HG02884 (cell line): ENCODE measurements around the gene GDPD5.

ENCODE experiments used
- ATAC-seq: cut with Tn5 transposase; IDR thresholded peaks from one replicate; pipeline ENCODE4 v1.9.1; 2021; ENCODE audit warnings: mild to moderate bottlenecking, moderate library complexity; ENCODE audit not compliant: unreplicated experiment

Gene GDPD5

DNA sequence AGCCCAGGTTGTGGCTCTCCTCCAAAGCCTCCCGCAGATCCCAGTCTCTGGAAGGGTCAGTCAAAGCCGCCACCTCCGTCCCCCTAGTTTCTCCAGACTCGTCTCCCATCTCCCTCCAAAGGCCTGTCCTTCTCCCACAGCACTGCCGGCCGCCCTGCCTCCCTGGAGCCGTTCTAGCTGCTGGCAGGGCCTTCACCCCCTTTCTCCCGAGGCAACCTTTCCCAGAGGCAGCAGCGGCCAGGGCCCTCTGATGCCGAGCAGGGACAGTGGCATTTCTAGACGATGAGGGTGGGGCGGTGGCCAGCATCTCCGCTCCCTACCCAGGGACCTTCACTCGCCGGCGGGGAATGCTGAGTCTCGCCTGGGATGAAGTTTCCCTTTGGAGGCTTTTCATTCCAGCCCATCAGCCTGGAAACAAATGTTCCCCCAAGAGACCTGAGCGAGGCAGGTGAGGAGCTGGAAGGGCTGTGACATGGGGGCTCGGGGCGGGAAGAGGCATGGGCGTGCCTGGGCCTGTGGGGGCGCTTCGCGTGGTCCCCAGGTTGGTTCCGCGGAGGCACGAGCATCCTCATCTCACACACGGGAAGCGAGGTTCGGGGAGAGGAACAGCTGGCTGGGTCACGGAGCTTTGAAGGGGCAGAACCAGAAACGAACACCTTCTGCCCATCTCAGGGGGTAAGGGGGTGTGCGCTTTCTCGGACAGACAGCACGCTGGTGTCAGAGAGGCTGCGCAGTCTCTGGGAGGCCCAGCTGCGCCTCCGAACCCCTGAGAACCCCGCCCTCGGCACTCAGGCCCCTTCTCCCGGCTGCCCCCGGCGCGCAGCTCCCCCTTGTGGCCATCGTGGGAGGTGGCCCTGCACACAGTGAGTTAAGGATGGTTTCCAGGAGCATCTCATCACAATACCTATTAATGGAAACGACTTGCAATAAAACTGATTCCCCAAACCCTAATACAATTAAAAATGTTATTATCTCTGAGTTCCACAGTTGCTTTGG, 74.6 kb downstream of the GDPD5 start:
- ATAC-seq, result no peak

DNA sequence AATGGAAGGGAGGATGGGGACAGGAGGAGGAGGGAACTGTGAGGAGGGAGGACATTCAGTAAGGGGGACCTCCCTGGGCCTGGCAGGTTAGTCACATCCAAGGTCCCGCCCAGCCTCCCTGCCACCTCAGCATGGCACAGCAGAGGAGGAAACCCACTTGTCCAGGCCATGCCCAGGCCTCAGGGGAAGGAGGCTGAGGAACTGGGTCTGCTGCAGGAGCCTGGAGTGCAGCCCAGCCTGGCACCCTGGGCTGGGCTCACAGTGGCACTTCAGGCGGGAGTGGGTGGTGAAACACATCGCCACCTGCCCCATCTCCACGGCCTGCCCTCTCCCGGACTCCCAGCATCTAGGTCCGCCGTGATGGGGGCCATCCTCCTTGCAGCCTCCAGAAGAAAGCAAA, 75.5 kb downstream of the GDPD5 start:
- no peak for ATAC-seq

DNA sequence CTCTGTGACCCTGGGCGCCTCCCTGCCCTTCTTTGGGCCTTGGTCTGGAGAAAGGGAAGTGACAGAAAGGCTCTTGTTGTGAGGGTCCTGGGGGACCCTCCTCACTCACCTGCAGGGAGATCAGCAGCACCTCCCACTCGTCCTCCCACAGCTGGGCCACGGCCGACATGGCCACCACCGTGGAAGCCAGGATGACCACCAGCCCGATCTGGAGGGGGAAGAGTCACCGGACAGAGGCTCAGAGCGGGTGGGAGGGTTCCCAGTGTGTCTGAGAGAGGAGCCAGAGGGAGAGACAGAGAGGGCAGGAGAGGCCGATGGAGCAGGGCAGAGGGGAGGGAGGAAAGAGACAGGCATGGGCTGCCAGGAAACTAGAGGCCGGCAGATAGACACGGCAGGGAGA, 76.0 kb downstream of the GDPD5 start:
- no peak for ATAC-seq

DNA sequence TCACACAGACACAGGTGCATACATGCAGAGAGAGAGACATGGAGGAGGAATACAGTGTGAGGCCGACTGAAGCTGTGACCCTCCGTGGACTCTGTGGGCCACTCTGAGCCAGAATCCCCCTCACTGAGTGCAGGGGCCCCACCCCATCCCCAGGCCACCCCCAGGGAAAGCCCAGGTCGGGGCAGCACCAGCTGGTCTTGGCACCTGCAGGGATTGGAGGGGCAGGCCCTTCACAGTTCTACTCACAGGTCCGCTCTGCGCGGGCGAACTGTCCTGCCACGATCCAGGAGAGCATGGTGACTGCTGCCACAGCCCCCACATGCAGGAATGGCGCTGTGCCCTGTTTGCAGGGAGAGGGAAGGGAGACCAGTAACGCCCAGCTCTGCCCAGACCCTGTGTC, 76.5 kb downstream of the GDPD5 start:
- ATAC-seq, result no peak

DNA sequence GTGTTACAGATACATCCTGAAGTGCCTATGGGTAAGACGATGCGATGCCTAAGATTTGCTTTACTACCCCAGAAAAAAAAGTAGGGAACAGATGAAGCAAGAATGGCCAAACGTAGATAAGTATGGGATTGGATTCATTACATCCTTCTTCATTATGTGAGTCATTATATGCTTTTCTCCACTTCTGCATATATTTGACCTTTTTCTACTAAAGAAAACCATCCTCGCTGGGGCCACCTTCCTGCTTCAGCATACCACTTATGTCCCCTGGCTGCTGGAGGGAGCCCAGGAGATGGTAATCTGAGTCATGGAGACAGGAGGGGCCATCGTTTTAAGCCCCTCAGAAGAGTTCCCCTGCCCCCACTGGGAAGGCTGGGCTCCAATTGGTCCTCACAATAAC, 78.3 kb downstream of the GDPD5 start:
- no peak for ATAC-seq

DNA sequence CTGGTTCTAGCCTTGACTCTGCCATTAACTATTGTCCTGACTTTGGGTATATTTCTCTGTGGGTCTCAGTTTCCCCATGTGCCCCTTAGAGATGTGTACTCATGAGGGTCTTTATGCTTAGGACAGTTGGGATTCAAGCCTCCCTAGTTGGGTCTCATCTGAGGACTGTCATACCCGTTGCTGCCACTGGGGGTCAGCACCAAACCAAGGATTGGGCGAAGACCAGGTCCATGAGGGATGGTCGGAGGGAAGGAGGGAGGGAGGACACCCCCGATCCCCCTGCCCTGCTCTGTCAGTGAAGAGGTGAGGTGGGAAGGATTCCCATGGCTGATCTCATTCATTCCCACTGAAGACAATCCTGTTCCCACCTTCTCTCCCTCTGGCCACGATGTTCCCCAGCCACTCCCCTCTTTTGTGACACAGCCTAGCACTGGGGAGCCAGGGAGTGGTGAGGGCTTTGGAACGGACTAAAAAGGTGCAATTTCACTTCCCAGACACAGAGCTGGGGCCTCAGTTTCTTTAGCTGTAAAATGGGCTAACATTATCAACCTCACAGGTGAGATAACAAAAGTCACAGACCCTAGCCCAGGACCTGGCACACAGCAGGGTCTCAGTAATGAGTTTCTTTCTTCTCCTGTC, 80.3 kb downstream of the GDPD5 start:
- no peak for ATAC-seq

DNA sequence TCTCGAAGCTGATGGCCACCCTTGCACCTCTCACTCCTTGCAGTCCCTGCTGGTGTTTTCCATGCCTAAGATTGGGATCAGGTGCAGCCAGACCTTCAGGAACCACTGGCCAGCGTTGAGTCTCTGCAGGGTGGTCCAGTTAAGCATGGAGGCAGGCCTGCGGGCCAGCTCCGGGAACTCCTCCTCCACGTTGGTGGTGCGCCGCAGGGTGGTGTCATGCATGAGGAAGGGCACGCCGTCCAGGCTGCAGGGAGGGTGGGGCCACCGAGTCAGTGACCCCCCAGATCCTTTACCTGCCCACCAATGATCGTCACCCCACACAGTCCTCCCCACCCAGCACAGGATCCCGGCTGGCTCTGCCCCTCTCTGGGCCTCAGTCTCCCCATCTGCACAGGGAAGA, 82.7 kb downstream of the GDPD5 start:
- ATAC-seq, result no peak

DNA sequence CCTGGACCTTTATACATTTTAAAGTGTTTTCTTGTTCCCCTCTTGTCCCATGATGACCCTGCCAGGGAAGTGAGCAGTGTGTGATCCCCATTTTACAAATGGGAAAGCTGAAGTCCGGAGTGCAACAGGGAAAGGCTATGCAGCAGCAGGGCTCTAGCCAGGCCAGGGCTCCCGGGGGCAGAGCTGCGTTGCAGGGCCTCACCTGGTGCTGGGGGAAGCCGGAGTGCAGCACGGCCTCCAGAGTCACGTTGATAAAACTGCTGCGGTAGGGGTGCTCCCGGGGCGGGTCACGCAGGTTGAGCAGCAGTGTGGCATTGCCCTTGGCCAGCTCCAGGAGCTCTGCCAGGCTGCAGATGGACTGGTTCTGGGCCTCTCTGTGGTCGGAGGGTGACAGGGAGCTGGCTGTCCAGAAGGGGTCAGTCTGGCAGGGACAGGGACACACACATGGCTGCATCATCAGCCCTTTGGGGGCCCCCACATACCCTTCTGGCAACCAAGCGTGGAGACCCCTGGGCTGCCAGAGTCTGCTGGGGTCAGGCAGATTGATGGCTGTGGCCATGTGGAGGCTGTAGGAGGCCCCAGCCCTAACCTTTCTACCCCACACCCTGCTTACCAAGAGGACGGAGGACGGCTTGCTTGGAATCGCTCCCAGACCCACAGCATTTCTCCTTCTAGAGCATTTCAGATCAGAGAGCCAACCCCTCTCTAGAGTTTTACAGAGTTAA, 83.4 kb downstream of the GDPD5 start:
- ATAC-seq, result no peak

DNA sequence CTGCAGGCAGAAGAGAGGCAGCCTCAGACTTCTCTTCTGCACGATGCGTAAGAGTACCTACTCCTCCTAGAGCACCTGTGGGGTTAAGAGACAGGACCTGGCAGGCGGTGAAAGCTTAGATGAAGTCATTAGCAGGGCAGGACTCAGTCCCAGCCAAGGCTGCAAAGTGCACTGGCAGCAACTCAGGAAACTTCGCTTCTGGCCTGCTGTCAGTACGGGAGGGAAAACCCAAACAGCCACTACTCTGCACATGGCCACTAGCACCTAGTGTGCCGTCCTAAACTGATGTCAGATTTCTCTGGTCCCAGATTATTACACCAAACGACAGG, 84.0 kb downstream of the GDPD5 start:
- no peak for ATAC-seq

DNA sequence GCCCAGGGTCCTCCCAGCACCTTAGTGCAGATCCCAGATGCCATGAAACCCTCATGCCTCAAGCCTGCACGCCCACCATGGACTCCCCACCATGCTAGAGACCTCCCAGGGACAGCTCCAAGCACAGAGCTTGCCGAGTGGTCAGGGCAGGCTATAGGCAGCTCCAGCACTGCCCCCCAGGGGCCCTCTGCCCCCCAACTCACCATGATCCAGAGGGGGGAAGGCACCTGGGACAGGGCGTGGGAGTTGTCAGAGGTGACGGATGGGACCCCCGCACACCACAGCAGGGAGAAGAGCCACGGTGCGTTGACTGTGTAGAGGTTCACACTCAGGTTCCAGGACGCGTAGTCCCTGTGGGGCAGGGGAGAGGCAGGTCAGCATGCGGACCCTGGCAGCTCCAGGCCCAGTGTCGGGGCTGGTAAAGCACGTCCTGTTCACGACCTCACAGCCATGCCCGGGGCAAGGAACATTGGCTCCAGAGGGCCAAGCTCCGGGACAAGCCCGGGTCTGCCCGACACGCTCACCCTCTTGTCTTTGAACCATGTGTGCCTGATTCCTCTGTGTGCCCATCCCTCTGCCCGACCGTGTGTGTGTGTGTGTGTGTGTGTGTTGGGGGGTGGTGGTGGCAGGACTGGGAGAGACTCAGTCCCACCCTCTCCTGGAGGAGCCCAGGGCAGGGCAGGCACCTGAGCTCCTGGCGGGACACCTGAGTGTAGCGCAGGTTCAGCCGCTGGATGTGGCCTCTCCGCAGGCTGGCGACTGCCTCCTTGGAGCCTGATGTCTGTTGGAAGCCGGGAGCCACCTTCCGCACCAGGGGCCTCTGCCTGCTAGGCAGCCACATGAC, 84.6 kb downstream of the GDPD5 start:
- no peak for ATAC-seq

DNA sequence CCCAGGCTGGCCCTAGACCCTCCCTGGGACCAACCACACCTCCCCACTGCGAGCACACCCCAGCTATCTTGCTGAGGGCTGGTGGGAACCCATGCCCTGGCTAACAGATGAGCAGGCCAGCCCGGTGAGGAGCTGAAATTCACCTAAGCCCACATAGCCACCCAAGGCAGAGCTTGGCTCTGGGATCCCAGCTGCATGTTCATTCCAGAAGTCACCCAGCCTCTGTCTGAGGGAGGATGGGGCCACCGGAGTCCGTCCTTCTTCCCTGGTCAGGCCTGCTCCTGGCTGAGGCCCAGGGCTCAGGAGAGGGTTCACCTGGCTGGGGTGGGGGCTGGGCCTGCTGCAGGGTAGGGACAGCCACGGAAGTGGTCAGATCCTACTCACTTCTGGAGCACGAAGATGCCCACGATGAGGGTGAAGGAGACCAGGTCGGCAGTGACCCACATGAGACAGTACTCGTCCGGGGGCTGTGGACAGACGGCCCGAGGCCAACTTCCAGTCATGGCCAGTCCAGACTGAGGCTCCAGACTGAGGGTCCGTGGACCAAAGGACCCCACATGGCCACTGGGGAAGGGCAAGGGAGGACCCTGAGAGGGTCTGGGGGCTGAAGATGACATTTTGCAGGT, 86.1 kb downstream of the GDPD5 start:
- ATAC-seq, result no peak

DNA sequence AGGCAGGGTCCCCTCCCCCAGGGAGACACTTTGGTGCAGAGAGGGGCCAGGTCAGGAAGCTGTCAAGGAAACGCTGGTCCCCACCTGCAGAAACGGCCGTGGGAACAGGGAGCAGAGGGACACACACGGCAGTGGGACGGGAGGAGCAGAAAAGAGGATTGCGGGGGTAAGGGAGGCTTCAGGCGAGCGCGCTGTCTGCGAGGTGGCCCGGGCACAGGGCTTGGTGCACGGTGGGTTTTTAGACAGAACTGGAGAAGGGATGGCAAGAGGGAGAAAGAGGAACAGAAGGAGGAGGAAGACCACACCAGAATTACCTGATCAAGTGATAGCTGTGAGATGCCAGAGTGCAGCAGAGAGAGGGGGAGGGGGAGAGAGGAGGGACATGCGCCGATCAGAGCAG, 86.7 kb downstream of the GDPD5 start:
- ATAC-seq, result no peak

DNA sequence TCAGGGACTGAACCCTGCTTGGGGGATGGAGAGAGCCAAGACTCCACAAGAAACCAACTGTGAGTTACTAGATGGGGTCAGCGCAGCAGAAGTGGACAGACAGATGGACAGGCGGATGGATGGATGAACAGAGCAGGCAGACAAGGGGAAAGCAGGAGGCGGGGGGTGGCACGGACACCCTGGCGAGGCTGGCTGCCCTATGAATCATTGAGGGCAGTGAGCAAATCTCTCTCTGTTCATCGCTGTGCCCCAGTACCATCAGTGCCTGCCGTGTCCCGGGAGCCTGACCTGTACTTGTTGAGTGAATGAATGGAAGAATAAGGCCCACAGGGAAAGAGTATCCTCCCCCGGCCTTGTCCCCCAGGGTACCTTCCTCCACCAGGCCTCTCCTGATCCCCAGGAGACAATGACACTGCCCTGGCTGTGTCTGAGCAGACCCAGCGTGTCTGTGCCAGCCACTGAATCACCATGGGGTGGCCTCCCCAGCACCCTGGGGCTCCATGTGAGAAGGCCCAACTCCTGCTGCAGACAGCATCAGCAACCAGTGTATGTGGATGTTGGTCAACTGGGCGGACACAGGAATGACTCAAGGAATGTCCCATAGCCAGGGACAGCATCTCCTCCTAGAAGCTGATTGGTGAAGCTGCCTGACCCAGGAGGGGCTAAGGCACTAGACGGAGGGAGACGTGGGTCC, 87.6 kb downstream of the GDPD5 start:
- no peak for ATAC-seq

DNA sequence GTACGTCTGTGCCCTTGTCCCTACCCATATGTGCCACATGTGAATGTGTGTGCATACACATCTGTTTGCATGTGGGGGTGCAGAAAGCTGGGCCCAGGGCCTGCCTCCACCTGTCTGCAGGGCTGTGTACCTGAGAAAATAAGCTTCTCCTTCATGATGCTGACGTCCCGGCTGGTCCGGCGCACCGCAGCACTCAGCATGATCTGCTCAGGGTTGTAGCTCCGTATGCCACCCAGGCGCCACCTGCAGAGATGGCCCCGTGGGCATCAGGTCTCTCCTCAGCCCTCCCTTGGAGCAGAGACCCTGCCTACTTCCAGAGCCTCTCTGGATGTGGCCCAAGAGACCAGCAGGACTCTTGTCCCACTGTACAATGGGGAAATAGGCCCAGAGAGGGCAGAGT, 88.9 kb downstream of the GDPD5 start:
- ATAC-seq, result no peak

DNA sequence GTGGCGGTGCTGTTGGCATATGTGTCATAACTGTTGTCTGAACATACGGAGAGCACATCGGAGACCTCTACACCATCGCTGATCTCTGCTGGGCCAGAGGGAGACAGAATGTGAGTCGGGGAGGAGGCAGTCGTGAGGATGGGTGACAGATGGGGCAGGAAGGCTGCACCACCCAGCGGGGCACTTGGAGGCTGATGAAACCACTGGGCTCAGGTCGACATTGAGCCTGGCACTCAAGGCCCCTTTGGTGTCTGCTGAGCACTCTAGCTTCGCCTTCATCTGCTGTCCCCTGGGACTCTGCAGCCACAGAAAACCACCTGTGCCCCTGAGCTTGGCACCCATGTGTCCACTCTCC, 90.2 kb downstream of the GDPD5 start:
- no peak for ATAC-seq

DNA sequence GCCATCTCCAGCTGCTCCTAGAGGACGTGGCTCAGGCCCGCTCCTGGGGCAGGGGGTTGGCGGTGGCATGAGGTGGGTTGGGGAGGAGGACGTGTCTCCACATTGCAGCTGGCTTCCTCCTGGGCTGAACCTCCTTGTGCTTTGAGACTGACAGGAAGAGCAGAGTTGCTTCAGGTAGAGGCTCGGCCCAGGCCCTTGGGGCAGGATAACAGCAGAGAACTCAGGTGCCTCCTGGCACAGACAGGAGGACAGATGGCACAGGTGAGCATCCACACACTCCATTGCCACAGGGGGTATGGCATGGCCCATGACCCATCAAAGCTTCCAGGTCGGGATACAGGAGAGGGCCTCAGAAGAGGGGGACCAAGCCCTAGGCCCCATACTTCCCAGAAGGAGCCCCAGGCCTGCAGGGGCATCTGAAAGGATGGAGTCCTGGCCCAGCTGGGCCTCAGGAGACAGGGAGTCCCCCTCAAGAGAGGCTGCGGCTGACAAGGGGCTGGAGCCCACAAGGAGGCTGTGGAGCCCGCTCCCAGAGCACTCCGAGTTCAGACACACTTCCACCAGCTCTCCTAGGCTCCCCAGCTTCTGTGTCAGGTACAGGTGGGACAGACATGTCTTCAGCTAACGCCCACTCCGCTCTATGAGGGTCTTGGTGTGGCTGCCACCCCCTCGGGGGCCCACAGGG, 90.7 kb downstream of the GDPD5 start:
- no peak for ATAC-seq

DNA sequence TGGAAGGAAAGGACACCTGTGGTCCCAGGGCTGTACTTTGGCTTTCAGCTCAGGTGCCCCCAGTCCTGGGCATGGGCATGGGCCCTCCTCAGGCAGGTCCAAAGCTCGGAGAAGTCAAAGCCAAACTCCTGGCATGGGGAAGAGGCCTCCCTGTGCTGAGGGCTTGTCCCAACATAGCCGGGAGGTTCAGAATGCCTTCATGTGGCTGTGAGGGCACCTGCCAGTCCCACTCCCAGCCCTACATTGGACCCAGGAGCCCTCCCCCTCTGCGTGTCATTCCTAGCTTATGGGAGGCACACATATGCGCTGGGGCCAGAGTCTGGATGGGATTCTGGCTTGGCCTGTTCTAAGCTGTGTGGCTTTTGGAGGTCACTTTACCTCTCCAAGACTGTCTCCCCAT, 91.7 kb downstream of the GDPD5 start:
- ATAC-seq, result no peak

DNA sequence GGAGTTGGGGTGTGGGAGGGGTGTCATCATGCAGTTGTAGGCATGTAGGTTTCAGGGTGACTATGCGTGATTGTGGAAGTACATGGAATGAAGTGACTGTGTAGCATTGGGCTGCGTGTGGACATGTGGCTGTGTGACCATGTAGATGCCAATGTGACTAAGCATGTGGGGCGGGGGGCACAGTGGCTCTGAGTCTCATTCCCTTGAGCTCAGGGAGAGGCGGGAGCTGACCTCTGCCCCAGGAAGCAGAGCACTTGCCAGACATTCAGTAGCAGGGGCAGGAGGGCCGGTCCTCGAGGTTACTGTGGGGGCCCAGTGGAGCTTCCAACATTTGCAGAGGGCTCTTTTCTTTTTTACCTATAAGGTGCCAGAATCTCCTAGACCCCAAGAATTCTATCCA, 92.3 kb downstream of the GDPD5 start:
- ATAC-seq, result no peak

DNA sequence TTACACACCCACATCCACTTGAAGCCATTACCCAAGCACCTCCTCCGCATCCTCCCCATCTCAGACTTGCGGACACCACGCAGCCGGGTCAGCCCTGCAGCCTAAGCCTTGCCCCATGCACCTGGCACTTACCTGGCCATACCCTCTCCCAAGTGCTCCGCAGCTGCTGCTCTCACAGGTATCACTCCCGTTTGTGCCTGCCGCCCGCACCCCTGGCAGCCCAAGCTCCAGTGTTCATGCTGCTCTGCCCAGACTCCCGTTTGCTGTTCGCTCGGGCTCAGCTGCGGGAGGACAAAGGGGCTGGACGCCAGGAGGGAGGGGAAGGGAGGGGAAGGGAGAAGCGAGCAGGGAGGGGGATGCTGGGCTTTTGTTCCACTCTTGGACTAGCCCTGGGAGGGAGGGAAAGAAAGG, 92.8 kb downstream of the GDPD5 start, which contains the start of gene KLHL35:
TSS of gene KLHL35 (minus strand) at position 293 of the 411 bp plus-strand sequence. CDS start 2,574 bp downstream, outside the sequence.
- no peak for ATAC-seq
